NK-92 treated with Interleukin-12 subunit alpha and Interleukin-12 subunit beta, amount 100 ng/mL, for 24 hours (cell line): ENCODE data around the gene FHL1.

ENCODE experiments used
- DNase-seq: peaks from one replicate; lab custom pipeline; 2025; lab: John Stamatoyannopoulos, UW

The FHL1 gene

DNA sequence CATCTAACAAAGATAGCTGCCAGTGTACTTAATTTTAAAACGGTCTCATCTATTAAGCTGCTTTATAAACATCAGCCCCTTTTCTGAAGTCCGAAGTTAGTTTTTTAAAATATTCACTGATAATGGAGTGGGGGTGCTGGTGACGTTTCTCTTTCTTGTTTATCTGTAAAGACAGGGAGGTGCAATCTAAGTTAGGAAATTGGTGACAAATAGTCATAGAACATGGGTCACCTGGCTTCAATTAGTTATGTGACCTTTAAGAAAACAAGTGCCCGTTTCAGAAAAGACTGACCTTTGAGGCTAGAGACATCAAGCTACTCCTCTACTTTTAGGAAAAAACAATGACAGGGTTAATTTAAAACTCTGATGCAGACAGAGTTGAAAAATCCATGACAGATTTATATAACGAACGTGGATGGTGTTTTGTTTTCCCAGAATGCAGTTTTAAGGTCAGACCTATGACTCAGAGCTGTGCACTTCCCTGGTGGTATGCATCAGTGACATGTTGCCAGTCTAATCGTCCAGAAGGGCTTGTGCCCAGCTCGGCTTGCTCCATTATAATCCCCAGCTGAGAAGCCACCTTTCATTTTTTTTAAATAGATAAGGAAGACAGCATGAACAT is 38.2 kb downstream of the FHL1 start:
- DNase-seq = no peak

DNA sequence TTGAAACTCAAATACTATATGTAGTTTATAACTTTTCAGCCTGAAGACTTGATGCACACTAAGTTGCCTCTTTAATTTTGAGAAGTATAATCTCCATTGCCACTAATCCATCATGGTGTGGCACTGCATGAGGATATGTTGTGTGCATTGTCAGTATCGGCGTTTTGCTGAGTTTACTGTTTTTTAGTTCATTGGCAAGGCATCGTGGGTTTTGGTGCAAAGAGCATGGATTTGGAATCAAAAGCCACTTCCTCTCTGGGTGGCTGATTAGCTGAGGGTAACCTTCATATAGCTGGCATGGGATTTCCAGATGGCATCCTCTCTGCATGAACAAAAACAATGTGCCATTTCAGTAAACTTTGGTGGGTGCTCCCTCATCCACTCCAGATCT is 38.7 kb downstream of the FHL1 start:
- no peak for DNase-seq

GRCh38 chrX:136189222-136189621 is 41.9 kb downstream of the FHL1 start:
- DNase-seq = no peak

- DNase-seq = no peak
Observed at GRCh38 chrX:136190038-136190713, 42.8 kb downstream of the FHL1 start.

- no peak for DNase-seq
Observed at GRCh38 chrX:136191171-136191570, 43.8 kb downstream of the FHL1 start.

DNA sequence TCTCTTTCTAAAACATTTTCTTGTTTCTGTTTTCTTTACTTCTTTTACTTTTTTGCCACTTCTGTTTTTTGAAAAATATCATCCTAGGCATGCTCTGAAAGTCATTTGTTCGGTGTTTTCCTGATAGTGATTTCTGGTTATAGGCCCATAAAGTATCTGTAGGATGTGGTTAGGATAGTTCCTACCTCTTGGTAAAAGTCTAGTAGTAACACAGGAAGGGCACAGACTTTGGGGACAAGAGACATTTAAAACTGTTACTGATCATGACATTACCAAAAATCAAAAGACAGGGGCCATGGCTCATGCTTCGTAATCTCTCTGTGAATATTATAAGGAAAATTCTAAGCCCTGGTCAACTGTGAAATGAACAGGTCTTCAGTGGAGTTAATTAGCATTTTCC is 44.8 kb downstream of the FHL1 start:
- no peak for DNase-seq

DNA sequence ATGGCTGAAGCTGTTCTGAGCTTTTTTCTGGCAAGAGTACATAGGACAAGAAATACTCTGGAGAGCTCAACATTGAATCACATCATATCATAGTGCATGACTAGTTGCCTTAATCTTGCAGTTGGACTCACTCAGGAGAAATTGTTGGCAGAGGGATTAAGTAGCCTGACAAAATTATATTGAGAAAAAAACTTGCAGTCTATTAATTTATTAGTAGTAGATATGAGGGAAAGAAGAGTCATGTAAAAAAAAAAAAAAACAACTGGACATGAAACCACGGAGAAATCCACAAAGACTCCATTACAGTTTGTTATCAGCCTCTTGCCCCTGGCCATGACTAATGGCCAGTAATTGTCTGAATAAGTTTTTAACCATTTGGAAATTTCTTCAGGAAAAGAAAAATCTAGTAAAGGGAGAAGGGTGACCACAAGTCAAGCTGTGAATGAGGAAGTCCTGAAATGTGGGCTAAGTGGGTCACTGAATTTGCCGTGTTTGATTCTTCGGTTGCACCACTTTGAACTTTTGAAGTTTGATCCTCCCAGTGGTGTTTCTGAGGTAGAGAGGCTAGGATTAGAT is 45.6 kb downstream of the FHL1 start:
- DNase-seq = no peak

GRCh38 chrX:136193771-136194170 is 46.4 kb downstream of the FHL1 start:
- DNase-seq = no peak

DNA sequence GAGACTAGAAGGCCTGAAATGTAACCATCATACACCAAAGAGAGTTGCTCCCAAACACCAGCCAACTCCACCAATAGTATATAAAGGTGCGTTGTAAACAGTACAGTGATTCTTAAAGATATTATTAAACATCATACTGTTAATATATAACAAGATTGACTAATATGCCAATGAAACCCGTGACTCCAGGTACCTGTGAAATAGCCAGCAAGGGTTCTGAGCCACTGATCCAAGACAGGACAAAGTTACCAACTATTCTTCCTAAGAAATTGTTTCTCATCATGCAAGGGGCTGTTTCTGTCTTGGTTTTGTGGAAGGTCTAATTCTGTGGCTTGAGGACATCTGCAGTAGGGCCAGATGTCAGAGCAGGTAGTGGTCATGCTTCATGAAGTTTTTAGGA is 47.2 kb downstream of the FHL1 start:
- DNase-seq = no peak

- no peak for DNase-seq
Observed at GRCh38 chrX:136195247-136195646, 47.9 kb downstream of the FHL1 start.

DNA sequence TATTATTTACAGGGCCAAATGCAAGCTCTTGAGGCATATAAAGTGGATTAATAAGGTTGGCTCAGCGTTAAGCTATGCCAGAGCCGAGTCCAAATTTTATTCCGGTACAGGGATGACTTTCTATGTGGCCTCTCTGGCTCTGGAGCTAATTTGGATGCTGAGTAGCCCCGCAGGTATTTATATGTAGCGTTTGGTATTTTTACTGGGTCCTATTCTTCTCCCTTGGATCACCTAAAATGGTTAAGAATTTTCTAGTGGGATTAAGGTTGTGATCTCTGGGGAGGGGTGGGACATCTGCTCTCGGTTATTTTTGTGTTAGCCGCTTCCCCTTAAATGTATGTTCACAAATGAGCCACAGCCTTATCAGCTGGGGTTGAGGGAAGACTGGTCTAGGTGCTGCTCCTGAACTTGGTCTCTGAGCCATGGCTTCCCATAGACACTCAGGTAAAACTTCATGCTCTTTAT is 49.4 kb downstream of the FHL1 start:
- no peak for DNase-seq

- no peak for DNase-seq
Observed at GRCh38 chrX:136198010-136198409, 50.7 kb downstream of the FHL1 start.

GRCh38 chrX:136198678-136199243 is 51.4 kb downstream of the FHL1 start:
- no peak for DNase-seq

GRCh38 chrX:136199365-136199764 is 52.0 kb downstream of the FHL1 start:
- no peak for DNase-seq

DNA sequence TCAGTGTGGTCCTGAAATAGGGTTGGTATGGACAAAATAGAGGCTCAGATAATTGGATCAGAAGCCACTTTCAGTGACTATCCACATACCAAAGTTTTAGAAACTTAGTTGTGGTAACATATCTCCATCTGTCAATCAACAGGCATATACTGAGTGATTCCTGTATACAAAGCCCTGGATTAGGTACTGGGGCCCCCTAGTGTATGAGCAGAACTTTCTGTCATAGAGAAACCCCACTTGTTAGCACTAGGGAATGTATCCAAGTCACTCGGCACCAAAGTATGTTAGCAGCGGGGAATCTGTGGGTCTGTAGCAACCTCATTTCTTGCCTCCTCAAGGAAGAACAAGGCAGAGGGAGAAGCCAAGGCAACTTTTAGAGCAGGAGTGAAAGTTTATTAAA is 53.1 kb downstream of the FHL1 start:
- DNase-seq = no peak

DNA sequence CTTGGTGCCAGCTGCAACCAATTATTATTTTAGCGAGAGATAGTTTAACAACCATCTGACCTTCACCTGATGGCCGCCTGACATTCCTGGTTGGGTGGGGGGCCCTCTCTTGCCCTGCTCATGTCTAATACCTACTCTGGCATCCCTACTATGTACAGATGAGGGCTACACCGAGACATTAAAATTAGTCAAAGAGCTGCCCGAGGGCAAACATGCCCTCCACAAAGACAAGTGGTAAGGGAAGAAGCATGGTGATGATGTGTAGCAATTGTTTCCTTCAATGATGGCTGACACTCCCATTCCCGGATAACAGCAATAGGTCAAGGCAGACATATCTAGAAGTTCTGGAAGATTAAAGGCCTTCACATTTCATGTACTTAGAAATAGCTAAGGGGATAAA is 54.3 kb downstream of the FHL1 start:
- no peak for DNase-seq

- no peak for DNase-seq
Observed at GRCh38 chrX:136202889-136203288, 55.6 kb downstream of the FHL1 start.

DNA sequence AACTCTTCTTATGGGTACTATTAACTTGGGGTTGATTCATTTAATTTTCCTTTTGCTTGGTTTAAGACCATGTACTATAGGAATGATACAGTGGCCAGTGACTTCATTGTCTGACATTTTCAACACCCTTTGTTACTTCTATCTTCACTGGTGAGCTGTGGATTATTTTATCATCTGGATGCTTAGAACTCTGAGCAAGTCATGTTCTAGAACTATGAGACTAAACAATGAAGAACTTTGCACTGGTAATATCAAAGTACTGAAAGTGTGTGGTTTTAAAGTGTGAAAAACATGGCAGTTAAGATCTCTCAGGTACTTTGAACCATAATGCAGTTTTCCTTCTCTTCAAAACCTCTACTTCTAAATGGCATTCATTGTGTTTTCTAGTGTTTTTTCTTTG is 56.1 kb downstream of the FHL1 start:
- DNase-seq = no peak

DNA sequence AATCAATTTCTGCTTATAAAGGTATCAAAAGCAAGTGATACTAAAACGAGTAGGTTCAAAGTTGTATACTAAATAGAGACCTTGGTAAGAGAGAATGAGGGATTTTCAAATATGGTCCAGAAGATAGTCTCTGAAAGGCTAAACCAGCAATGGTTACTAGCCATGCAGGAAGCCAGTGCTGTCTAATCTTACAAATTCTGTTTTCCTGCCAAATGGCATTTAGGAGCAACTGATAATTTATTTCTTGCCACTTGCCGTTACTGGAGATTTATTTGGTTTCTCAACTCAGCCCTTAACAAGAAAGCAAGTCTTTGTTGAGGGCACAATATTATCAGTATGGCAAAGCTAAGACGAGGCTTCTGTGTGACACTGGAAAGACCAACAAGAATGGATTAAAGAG is 56.6 kb downstream of the FHL1 start:
- no peak for DNase-seq

DNA sequence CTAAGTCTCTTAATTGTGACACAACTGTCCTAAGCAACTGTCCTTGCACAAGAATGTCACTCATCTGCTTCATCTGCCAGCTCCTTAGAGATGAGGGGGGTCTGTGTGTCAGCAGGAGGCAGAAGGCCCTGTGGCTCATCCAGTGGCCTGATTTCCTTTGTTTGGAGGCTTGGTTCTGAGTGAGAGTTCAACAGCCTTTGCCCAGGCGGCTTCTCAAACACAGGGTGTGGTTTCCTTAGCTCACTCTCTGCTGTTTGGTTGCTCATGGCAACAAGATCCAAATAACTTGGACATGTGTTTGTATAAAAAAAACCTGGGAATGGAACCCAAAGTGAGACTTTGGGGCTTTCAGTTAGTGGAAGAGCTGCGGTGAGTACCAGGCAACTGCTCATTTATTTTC is 57.2 kb downstream of the FHL1 start:
- DNase-seq = no peak

- DNase-seq = no peak
Observed at GRCh38 chrX:136205882-136206380, 58.6 kb downstream of the FHL1 start.

DNA sequence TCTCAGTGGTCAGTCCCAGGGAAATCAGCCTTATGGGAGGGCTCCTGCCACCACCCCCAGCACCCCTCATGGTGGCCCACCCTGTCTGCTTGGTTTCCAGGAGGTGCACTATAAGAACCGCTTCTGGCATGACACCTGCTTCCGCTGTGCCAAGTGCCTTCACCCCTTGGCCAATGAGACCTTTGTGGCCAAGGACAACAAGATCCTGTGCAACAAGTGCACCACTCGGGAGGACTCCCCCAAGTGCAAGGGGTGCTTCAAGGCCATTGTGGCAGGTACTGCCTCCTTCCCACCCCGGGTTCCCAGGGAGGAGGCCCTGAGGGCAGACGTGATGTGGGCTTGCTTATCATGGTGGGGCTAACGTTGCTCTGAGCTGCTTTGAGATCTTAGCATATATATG is 59.6 kb downstream of the FHL1 start:
- no peak for DNase-seq

GRCh38 chrX:136207546-136207945 is 60.2 kb downstream of the FHL1 start:
- DNase-seq = no peak
